AG04449 (cell line): ENCODE results near the gene ZNF48.

Source experiments
- CTCF ChIA-PET: fragments of 350-600 bp; formaldehyde crosslinking; extraction: SDS; loops from one replicate; lab custom pipeline; 2021; ENCODE audit warnings: antibody characterized with exemption; lab: Yijun Ruan, JAX
- POLR2A ChIA-PET: fragments of 400-600, 350-600 bp; formaldehyde crosslinking; extraction: SDS; loops from one replicate; lab custom pipeline; 2020; ENCODE audit warnings: antibody characterized with exemption, inconsistent platforms; lab: Yijun Ruan, JAX
- DNase-seq: peaks from one replicate; pipeline ENCODE4 v3.0.0-alpha.2; 2010; ENCODE audit warnings: low read depth, low spot score
- H3K4me3 ChIP-seq: 2 replicates; pipeline ENCODE4 v1.5.1; 2011; ENCODE audit warnings: low read depth, mild to moderate bottlenecking, control low read depth, low read length
- CTCF ChIP-seq: IDR thresholded peaks from one replicate; pipeline ENCODE4 v1.5.1; 2011; ENCODE audit warnings: mild to moderate bottlenecking, moderate library complexity, low read length, control low read depth, inconsistent platforms; ENCODE audit not compliant: insufficient read depth; ENCODE audit errors: missing control alignments

Gene ZNF48

GRCh38 chr16:30378236-30379157, 16.7 kb upstream of the ZNF48 start:
- H3K4me3 ChIP-seq = peak overlapping the region; percentile 85
- DNase-seq = peak; percentile 68
- POLR2A ChIA-PET = interaction anchor here (1.2 kb wide), 1 partner anchor 17 kb away, joined by 4 read pairs; the partner anchor contains the start of gene ZNF48
- CTCF ChIA-PET = interaction anchor here (2.4 to 3.3 kb wide), 2 partner anchors 16 to 31 kb away, joined by 9 to 12 read pairs; partner anchors contain the start of gene ZNF48
- TF ChIP-seq CTCF = peak; percentile 27

- no peak for TF ChIP-seq CTCF
- DNase-seq = no peak
- CTCF ChIA-PET = interaction anchor here (1.3 to 2.1 kb wide), 2 partner anchors 8 to 16 kb away, joined by 6 read pairs; partner anchors contain the start of gene ZNF48
- peak overlapping the region; percentile 85 for H3K4me3 ChIP-seq
- POLR2A ChIA-PET = interaction anchor here (1.2 kb wide), 1 partner anchor 16 kb away, joined by 4 read pairs; the partner anchor contains the start of gene ZNF48
Measured at GRCh38 chr16:30379158-30379783, 15.9 kb upstream of the ZNF48 start.

- H3K4me3 ChIP-seq = no peak overlapping the region
- POLR2A ChIA-PET = no interaction called here
- CTCF ChIA-PET = interaction anchor here (1.0 to 2.1 kb wide), 3 partner anchors 9 to 29 kb away, joined by 3 to 6 read pairs (median 6); partner anchors contain the start of gene ZNF48
- no peak for DNase-seq
- TF ChIP-seq CTCF = no peak
Measured at GRCh38 chr16:30380072-30380802, 15.0 kb upstream of the ZNF48 start.

- POLR2A ChIA-PET = no interaction called here
- CTCF ChIA-PET = interaction anchor here (1.0 to 2.1 kb wide), 2 partner anchors 15 to 29 kb away, joined by 3 to 6 read pairs; partner anchors contain the start of gene ZNF48
- H3K4me3 ChIP-seq = no peak overlapping the region
- TF ChIP-seq CTCF = no peak
- DNase-seq = no peak
Measured at GRCh38 chr16:30380803-30381208, 14.4 kb upstream of the ZNF48 start.

- DNase-seq = no peak
- TF ChIP-seq CTCF = no peak
- POLR2A ChIA-PET = interaction anchor here (1.9 kb wide), 1 partner anchor 11 kb away, joined by 8 read pairs; the partner anchor contains the start of gene TBC1D10B
- no peak overlapping the region for H3K4me3 ChIP-seq
- CTCF ChIA-PET = interaction anchor here (2.1 kb wide), 1 partner anchor 14 kb away, joined by 6 read pairs; the partner anchor contains the start of gene ZNF48
Measured at GRCh38 chr16:30381291-30382041, 13.8 kb upstream of the ZNF48 start.
